ENCODE data around the gene DHRS2.

DNA sequence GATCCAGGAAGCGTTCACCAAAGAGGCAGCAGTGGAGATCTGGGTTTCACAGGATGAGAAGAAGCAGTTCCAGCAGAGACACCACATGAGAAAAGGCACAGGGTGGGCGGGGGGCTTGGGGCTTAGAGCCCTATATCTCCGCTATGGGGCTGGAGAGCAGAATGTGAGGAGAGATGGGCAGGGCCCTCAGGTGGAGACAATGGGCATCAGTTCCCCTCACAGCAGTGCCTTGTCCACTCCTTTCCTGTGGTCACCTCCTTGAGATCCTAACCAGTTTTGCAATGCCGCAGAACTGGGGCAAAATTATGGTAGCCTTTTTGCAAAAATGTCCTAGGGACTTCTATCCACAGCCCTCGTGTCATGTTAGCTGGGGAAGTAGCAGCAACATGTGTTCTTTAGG is 27.5 kb downstream of the DHRS2 start:
- TF ChIP-seq, protein P1, sequence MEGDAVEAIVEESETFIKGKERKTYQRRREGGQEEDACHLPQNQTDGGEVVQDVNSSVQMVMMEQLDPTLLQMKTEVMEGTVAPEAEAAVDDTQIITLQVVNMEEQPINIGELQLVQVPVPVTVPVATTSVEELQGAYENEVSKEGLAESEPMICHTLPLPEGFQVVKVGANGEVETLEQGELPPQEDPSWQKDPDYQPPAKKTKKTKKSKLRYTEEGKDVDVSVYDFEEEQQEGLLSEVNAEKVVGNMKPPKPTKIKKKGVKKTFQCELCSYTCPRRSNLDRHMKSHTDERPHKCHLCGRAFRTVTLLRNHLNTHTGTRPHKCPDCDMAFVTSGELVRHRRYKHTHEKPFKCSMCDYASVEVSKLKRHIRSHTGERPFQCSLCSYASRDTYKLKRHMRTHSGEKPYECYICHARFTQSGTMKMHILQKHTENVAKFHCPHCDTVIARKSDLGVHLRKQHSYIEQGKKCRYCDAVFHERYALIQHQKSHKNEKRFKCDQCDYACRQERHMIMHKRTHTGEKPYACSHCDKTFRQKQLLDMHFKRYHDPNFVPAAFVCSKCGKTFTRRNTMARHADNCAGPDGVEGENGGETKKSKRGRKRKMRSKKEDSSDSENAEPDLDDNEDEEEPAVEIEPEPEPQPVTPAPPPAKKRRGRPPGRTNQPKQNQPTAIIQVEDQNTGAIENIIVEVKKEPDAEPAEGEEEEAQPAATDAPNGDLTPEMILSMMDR (optimal IDR thresholded peaks at IDR 0.05 in 1 of 3, IDR thresholded peaks at IDR 0.05 in 1 of 3, conservative IDR thresholded peaks at IDR 0.05 in 1 of 3; ENCODE audit: extremely low read depth in 1 of 3, insufficient read depth in 2 of 3, low read length in 3 of 3), result no peak
- no peak for TF ChIP-seq EZH2 (IDR thresholded peaks at IDR 0.05; ENCODE audit: low read length)

Measured in keratinocyte (primary cell).